Endothelial cell of umbilical vein (primary cell): Measurements from ENCODE around the gene RAB6B. TPM values are rescaled to one million over a fixed set of nuclear protein-coding genes. Genes with fewer than 3 reads are reported as not detected.

Experiments used
- BruUV-seq: library from RNA; stranded (reverse); fragments of 400-500 nt; replicated peaks from 2 replicates; lab custom pipeline; 2021; lab: Mats Ljungman, UMichigan
- CTCF ChIA-PET: fragments of 300-600, 350-600 bp; sonication (Branson Sonifier 250); formaldehyde crosslinking; loops from one replicate; lab custom pipeline; 2021; ENCODE audit warnings: antibody characterized with exemption, inconsistent platforms; lab: Charles Lee
- POLR2A ChIA-PET: fragments of 300-600, 350-600 bp; sonication (Branson Sonifier 250); formaldehyde crosslinking; loops from one replicate; lab custom pipeline; 2021; ENCODE audit warnings: antibody characterized with exemption, inconsistent platforms; lab: Charles Lee
- DNase-seq: peaks from one replicate; pipeline ENCODE4 v3.0.0-alpha.2; 2011; ENCODE audit warnings: low read depth, low spot score
- FAIRE-seq: peaks from 2 replicates; lab custom pipeline; 2011; peaks lifted over from hg19 to GRCh38; lab: Jason Lieb, UNC
- H2AFZ ChIP-seq: 2 replicates; pipeline ENCODE4 v1.6.0; 2012; ENCODE audit warnings: low read depth, low read length, control low read depth, inconsistent platforms
- H3K27ac ChIP-seq: 2 replicates; pipeline ENCODE4 v1.5.1; 2011; ENCODE audit warnings: low read depth, mild to moderate bottlenecking, control low read depth, low read length, moderate library complexity; ENCODE audit not compliant: insufficient read depth
- H3K27me3 ChIP-seq, 2 experiments: 2 replicates each; pipeline versions ENCODE4 v1.6.0 to v1.6.1; 2011; ENCODE audit warnings: low read length in 2 of 2, mixed read lengths in 1 of 2; ENCODE audit not compliant: control insufficient read depth in 2 of 2, insufficient read depth in 2 of 2
- H3K36me3 ChIP-seq, 2 experiments: 2 replicates in 1 of 2; 3 replicates in 1 of 2; pipeline ENCODE4 v1.5.1; 2011; ENCODE audit warnings: low read length in 2 of 2, mild to moderate bottlenecking in 1 of 2, moderate library complexity in 1 of 2; ENCODE audit not compliant: control insufficient read depth in 2 of 2, insufficient read depth in 2 of 2; ENCODE audit errors: extremely low read depth in 1 of 2
- H3K4me1 ChIP-seq: 3 replicates; pipeline ENCODE4 v1.5.1; 2011; ENCODE audit warnings: mild to moderate bottlenecking, low read length; ENCODE audit not compliant: control insufficient read depth, insufficient read depth; ENCODE audit errors: extremely low read depth
- H3K4me2 ChIP-seq: 2 replicates; pipeline ENCODE4 v1.6.1; 2011; ENCODE audit warnings: low read length, control low read depth, mixed read lengths; ENCODE audit not compliant: insufficient read depth
- H3K4me3 ChIP-seq, 3 experiments: fragments of 200-600 bp in 1 of 3; sonication (generic), shearing (Covaris generic) in 1 of 3; replicated peaks in 1 of 3; 2 replicates each; pipeline ENCODE4 v1.5.1; 2011 to 2016; ENCODE audit warnings: control low read depth in 3 of 3, low read length in 3 of 3, mild to moderate bottlenecking in 2 of 3, inconsistent platforms in 1 of 3, low read depth in 1 of 3, moderate library complexity in 1 of 3; ENCODE audit not compliant: insufficient read depth in 1 of 3
- H3K79me2 ChIP-seq: 2 replicates; pipeline ENCODE4 v1.6.0; 2012; ENCODE audit warnings: low read length, inconsistent platforms; ENCODE audit not compliant: control insufficient read depth, insufficient read depth
- H3K9ac ChIP-seq: replicated peaks from 2 replicates; pipeline ENCODE3; 2011; ENCODE audit warnings: low read length, control low read depth; ENCODE audit not compliant: insufficient read depth; ENCODE audit errors: extremely low read depth
- H3K9me1 ChIP-seq: replicated peaks from 3 replicates; pipeline ENCODE4 v1.6.0; 2011; ENCODE audit warnings: mild to moderate bottlenecking, low read length; ENCODE audit not compliant: control insufficient read depth, insufficient read depth; ENCODE audit errors: extremely low read depth
- H3K9me3 ChIP-seq: replicated peaks from 2 replicates; pipeline ENCODE4 v1.5.1; 2012; ENCODE audit warnings: low read length, inconsistent platforms; ENCODE audit not compliant: control insufficient read depth, insufficient read depth
- H4K20me1 ChIP-seq: replicated peaks from 2 replicates; pipeline ENCODE3; 2011; ENCODE audit warnings: mild to moderate bottlenecking, low read length; ENCODE audit not compliant: control insufficient read depth, insufficient read depth; ENCODE audit errors: extremely low read depth
- CTCF ChIP-seq, 2 donors: IDR thresholded peaks; 1 replicate in 1 of 2; 2 replicates in 1 of 2; pipeline ENCODE4 v1.5.1; 2011; ENCODE audit warnings: low read length in 2 of 2, mild to moderate bottlenecking in 2 of 2, moderate library complexity in 2 of 2, control low read depth in 1 of 2, inconsistent platforms in 1 of 2, low read depth in 1 of 2; ENCODE audit not compliant: insufficient read depth in 1 of 2; ENCODE audit errors: extremely low read depth in 1 of 2
- EZH2 ChIP-seq: IDR thresholded peaks from 2 replicates; pipeline ENCODE4 v1.6.1; 2012; ENCODE audit warnings: borderline replicate concordance, low read depth, mild to moderate bottlenecking, moderate library complexity, low read length, inconsistent platforms; ENCODE audit not compliant: severe bottlenecking
- FOS ChIP-seq: IDR thresholded peaks from 2 replicates; pipeline ENCODE4 v1.6.1; 2011; ENCODE audit warnings: mild to moderate bottlenecking, low read length, moderate library complexity, borderline replicate concordance; ENCODE audit not compliant: insufficient read depth
- GATA2 ChIP-seq: IDR thresholded peaks from 2 replicates; pipeline ENCODE4 v1.7.0; 2011; ENCODE audit warnings: low read depth, mild to moderate bottlenecking, moderate library complexity, mixed read lengths, low read length; ENCODE audit not compliant: insufficient read length, insufficient read depth
- JUN ChIP-seq: IDR thresholded peaks from 2 replicates; pipeline ENCODE4 v1.6.1; 2011; ENCODE audit warnings: borderline replicate concordance, low read depth; ENCODE audit not compliant: insufficient read length, insufficient read depth
- MAX ChIP-seq: IDR thresholded peaks from 2 replicates; pipeline ENCODE4 v1.6.1; 2011; ENCODE audit not compliant: insufficient read depth, insufficient read length
- MYC ChIP-seq: IDR thresholded peaks from one replicate; pipeline ENCODE4 v1.6.1; 2011; ENCODE audit warnings: mild to moderate bottlenecking, low read depth, low read length
- POLR2A ChIP-seq: IDR thresholded peaks from 2 replicates; pipeline ENCODE4 v1.6.1; 2012; ENCODE audit warnings: low read depth, mild to moderate bottlenecking, control low read depth, low read length
- POLR2AphosphoS5 ChIP-seq: IDR thresholded peaks from 2 replicates; pipeline ENCODE4 v1.6.1; 2012; ENCODE audit warnings: low read depth, mild to moderate bottlenecking, control low read depth, low read length, moderate library complexity; ENCODE audit not compliant: insufficient read depth
- dilution Hi-C: fragments of 300-500 bp; cut with MboI; formaldehyde crosslinking; loops from one replicate; pipeline ENCODE4 v1.15.0; 2019; ENCODE audit warnings: low sequenced_read_pairs; ENCODE audit not compliant: extremely low pct_ligation_motif_present
- intact Hi-C: fragments of 100-400 bp; cut with micrococcal nuclease; formaldehyde crosslinking; loops from one replicate; pipeline ENCODE4 v1.10.0; 2022
- polyA plus RNA-seq, 4 experiments: library from polyadenylated mRNA; depleted of rRNA in 3 of 4; stranded (reverse) in 3 of 4; unstranded in 1 of 4; fragments of >200 nt; gene quantifications; 2 replicates each; pipeline versions ENCODE4 v1.2.1 to v1.2.3, GENCODE V29; 2011 to 2012; ENCODE audit warnings: missing spikeins in 1 of 4
- total RNA-seq: library from RNA; stranded (reverse); gene quantifications from 2 replicates; pipeline ENCODE4 v1.2.3, GENCODE V29; 2021

Gene RAB6B
- total and polyA plus RNA-seq, 2 donors (not counting 3 experiments of a cell fraction or from before 2014, with no cell fraction given) = 1.7 to 6.7 TPM

DNA sequence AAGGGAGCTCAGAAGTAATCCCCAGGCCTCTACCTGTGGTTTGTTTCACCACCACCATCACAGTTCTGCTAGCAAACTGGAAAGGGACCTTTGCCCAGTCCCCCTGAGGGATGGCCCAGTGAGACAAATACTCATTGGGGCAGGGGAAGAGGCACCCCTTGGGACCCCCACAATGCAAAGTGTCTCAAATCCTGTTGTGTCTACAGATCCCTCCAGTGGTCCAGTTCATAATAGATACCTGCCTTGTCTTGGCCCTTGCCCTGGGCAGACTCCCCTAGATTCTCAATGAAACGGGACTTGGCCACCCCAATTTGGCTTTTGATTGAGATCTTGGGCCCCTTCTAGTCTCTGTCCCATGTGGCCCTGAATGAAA is 43.8 kb upstream of the RAB6B start:
- FAIRE-seq = no peak
- dilution Hi-C loops = loop anchor here (25.0 kb wide), 1 partner anchor 273 kb away; no protein-coding TSS in a partner anchor
- no peaks in the 10 kb centered on the region for H3K36me3 ChIP-seq
- POLR2A ChIA-PET = no interaction called here
- H3K4me1 ChIP-seq = peaks cover 29% of the 10 kb centered on the region
- intact Hi-C loops = loop anchor here (2.0 kb wide), 1 partner anchor 99 kb away; no protein-coding TSS in a partner anchor
- no TSS peak for BruUV-seq
- H3K9me3 ChIP-seq = no peaks in the 10 kb centered on the region
- CTCF ChIA-PET = interaction anchor here (0.9 to 8.6 kb wide), 7 partner anchors 9 to 273 kb away, joined by 3 to 82 read pairs (median 3); no protein-coding TSS in a partner anchor
- H3K79me2 ChIP-seq = no peaks in the 10 kb centered on the region
- no peak overlapping the region for H3K9ac ChIP-seq
- no peak overlapping the region for H3K4me2 ChIP-seq
- no peak for TF ChIP-seq MYC
- no peak for TF ChIP-seq POLR2A
- TF ChIP-seq POLR2AphosphoS5 = no peak
- TF ChIP-seq MAX = no peak
- TF ChIP-seq FOS = no peak
- no peak for TF ChIP-seq GATA2
- TF ChIP-seq EZH2 = no peak
- TF ChIP-seq CTCF (IDR thresholded peaks at IDR 0.05; ENCODE audit: extremely low read depth in 1 of 2, insufficient read depth in 1 of 2, low read depth in 1 of 2, low read length in 2 of 2) = no peak
- no peak for TF ChIP-seq JUN
- no peaks in the 10 kb centered on the region for H3K27me3 ChIP-seq
- no peaks in the 10 kb centered on the region for H4K20me1 ChIP-seq
- DNase-seq = no peak
- no peak overlapping the region for H2AFZ ChIP-seq
- H3K4me3 ChIP-seq = no peak overlapping the region
- H3K27ac ChIP-seq = no peak overlapping the region
- no peaks in the 10 kb centered on the region for H3K9me1 ChIP-seq
